ENCODE results near the gene ANKRD42.

GRCh38 chr11:83166193-83166866, 27.2 kb upstream of the ANKRD42 start:
- TF ChIP-seq CTCF (conservative IDR thresholded peaks at IDR 0.05; ENCODE audit: low read depth in 2 of 2) (no peak), EZH2phosphoT487 (IDR thresholded peaks at IDR 0.05; ENCODE audit: unreplicated experiment) (no peak), EZH2 (IDR thresholded peaks at IDR 0.05; ENCODE audit: low read depth, unreplicated experiment) (no peak), ETS1 (IDR thresholded peaks at IDR 0.05) (no peak), CREB1 (CRISPR knock-in tag; IDR thresholded peaks at IDR 0.05; ENCODE audit: low read depth) (no peak), NANOG (IDR thresholded peaks at IDR 0.05; ENCODE audit: borderline replicate concordance) (no peak)

All from GM23338 (cell line).